ENCODE measurements around the gene SLC4A5.

DNA sequence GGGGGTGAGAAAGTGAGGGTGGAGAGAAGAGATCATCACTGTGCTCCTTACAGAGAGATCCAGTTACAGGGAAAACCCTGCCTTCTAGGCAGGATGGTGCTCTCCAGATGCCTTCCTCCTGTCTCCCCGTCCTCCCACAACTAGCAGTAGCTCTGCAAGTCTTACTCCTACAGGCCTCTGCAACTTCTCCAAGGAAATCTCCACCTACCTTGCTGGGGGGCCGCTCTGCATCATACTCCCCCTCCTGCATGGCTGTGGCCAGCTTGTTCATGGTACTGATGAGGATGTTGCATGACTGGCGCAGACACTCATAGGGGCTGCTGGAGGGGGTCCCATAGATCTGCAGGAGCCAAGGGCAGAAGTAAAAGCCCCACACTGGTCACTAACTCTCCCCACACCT, 22.8 kb upstream of the SLC4A5 start:
- TF ChIP-seq, protein P1, sequence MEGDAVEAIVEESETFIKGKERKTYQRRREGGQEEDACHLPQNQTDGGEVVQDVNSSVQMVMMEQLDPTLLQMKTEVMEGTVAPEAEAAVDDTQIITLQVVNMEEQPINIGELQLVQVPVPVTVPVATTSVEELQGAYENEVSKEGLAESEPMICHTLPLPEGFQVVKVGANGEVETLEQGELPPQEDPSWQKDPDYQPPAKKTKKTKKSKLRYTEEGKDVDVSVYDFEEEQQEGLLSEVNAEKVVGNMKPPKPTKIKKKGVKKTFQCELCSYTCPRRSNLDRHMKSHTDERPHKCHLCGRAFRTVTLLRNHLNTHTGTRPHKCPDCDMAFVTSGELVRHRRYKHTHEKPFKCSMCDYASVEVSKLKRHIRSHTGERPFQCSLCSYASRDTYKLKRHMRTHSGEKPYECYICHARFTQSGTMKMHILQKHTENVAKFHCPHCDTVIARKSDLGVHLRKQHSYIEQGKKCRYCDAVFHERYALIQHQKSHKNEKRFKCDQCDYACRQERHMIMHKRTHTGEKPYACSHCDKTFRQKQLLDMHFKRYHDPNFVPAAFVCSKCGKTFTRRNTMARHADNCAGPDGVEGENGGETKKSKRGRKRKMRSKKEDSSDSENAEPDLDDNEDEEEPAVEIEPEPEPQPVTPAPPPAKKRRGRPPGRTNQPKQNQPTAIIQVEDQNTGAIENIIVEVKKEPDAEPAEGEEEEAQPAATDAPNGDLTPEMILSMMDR (conservative IDR thresholded peaks at IDR 0.05 in 1 of 2, IDR thresholded peaks at IDR 0.05 in 1 of 2; ENCODE audit: extremely low read depth in 1 of 2, insufficient read depth in 1 of 2, low read depth in 1 of 2, low read length in 2 of 2) = no peak
- no peak for TF ChIP-seq EZH2 (IDR thresholded peaks at IDR 0.05; ENCODE audit: borderline replicate concordance, low read length)
